Measurements from ENCODE around the gene RGS5. TPM values are rescaled to one million over a fixed set of nuclear protein-coding genes. Genes with fewer than 3 reads are reported as not detected.

RGS5 gene
- total and polyA plus RNA-seq, 2 donors (not counting 3 experiments of a cell fraction or from before 2014, with no cell fraction given) = 287 to 770 TPM

DNA sequence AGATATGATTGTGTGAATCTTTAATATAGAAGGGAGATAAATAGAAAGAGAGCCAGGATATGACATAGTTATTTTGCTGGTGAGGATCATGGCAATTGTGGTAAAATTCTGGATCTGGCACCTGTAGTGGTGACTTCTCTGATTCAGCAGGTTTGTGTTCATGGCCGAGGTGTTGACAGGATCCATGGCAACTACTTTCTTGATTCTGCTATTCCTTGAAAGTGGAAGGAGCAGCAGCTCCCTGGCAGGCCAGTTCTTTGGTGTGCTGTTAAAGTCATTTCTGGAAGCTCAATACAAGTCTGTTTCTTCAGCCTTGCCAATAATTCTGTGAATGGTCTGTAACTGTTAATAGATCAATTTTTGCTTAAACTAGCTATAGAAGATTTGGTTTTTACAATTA lies 100.1 kb downstream of the RGS5 start:
- H3K4me2 ChIP-seq (ENCODE audit: insufficient read depth, low read length) = no peak overlapping the region
- ChIA-PET POLR2A (no interaction called here), CTCF (interaction anchor here (1.8 kb wide), 1 partner anchor 11 kb away, joined by 4 read pairs; no protein-coding TSS in a partner anchor)
- dilution Hi-C loops (cut with MboI; ENCODE audit: extremely low pct_ligation_motif_present, low sequenced_read_pairs) = no loop called here
- no peak for FAIRE-seq
- DNase-seq (ENCODE audit: low read depth, low spot score) = no peak
- H3K36me3 ChIP-seq (ENCODE audit: control insufficient read depth in 2 of 2, extremely low read depth in 1 of 2, insufficient read depth in 2 of 2, low read length in 2 of 2) = no peaks in the 10 kb centered on the region
- no peak for TF ChIP-seq FOS (IDR thresholded peaks at IDR 0.05; ENCODE audit: borderline replicate concordance, insufficient read depth, low read length)
- no peak for TF ChIP-seq JUN (IDR thresholded peaks at IDR 0.05; ENCODE audit: borderline replicate concordance, insufficient read depth, insufficient read length, low read depth)
- TF ChIP-seq POLR2AphosphoS5 (IDR thresholded peaks at IDR 0.05; ENCODE audit: insufficient read depth, low read depth, low read length) = no peak
- no peak for TF ChIP-seq EZH2 (IDR thresholded peaks at IDR 0.05; ENCODE audit: borderline replicate concordance, low read depth, low read length, severe bottlenecking)
- no peak for TF ChIP-seq POLR2A (IDR thresholded peaks at IDR 0.05; ENCODE audit: low read depth, low read length)
- TF ChIP-seq, protein P1, sequence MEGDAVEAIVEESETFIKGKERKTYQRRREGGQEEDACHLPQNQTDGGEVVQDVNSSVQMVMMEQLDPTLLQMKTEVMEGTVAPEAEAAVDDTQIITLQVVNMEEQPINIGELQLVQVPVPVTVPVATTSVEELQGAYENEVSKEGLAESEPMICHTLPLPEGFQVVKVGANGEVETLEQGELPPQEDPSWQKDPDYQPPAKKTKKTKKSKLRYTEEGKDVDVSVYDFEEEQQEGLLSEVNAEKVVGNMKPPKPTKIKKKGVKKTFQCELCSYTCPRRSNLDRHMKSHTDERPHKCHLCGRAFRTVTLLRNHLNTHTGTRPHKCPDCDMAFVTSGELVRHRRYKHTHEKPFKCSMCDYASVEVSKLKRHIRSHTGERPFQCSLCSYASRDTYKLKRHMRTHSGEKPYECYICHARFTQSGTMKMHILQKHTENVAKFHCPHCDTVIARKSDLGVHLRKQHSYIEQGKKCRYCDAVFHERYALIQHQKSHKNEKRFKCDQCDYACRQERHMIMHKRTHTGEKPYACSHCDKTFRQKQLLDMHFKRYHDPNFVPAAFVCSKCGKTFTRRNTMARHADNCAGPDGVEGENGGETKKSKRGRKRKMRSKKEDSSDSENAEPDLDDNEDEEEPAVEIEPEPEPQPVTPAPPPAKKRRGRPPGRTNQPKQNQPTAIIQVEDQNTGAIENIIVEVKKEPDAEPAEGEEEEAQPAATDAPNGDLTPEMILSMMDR (IDR thresholded peaks at IDR 0.05; ENCODE audit: extremely low read depth in 1 of 2, insufficient read depth in 1 of 2, low read depth in 1 of 2, low read length in 2 of 2) = no peak
- no peak for TF ChIP-seq MYC (IDR thresholded peaks at IDR 0.05; ENCODE audit: low read depth, low read length)
- TF ChIP-seq MAX (IDR thresholded peaks at IDR 0.05; ENCODE audit: insufficient read depth, insufficient read length) = no peak
- no peak for TF ChIP-seq GATA2 (IDR thresholded peaks at IDR 0.05; ENCODE audit: insufficient read depth, insufficient read length, low read depth, low read length)
- no peak overlapping the region for H3K9ac ChIP-seq (replicated peaks; ENCODE audit: extremely low read depth, insufficient read depth, low read length)
- no peaks in the 10 kb centered on the region for H3K27me3 ChIP-seq (ENCODE audit: control insufficient read depth in 2 of 2, insufficient read depth in 2 of 2, low read length in 2 of 2)
- H3K27ac ChIP-seq (ENCODE audit: insufficient read depth, low read depth, low read length) = no peak overlapping the region
- no peaks in the 10 kb centered on the region for H4K20me1 ChIP-seq (replicated peaks; ENCODE audit: control insufficient read depth, extremely low read depth, insufficient read depth, low read length)
- BruUV-seq (replicated peaks) = no TSS peak
- intact Hi-C loops (cut with micrococcal nuclease) = no loop called here
- H3K9me1 ChIP-seq (replicated peaks; ENCODE audit: control insufficient read depth, extremely low read depth, insufficient read depth, low read length) = no peaks in the 10 kb centered on the region
- H3K4me1 ChIP-seq (ENCODE audit: control insufficient read depth, extremely low read depth, insufficient read depth, low read length) = no peaks in the 10 kb centered on the region
- no peak overlapping the region for H2AFZ ChIP-seq (ENCODE audit: low read depth, low read length)
- H3K4me3 ChIP-seq (replicated peaks in 1 of 3; ENCODE audit: insufficient read depth in 1 of 3, low read depth in 1 of 3, low read length in 3 of 3) = no peak overlapping the region
- no peaks in the 10 kb centered on the region for H3K79me2 ChIP-seq (ENCODE audit: control insufficient read depth, insufficient read depth, low read length)
- H3K9me3 ChIP-seq (replicated peaks; ENCODE audit: control insufficient read depth, insufficient read depth, low read length) = no peaks in the 10 kb centered on the region
